Keratinocyte (primary cell): ENCODE measurements around the gene HBA2. TPM values are rescaled to one million over a fixed set of nuclear protein-coding genes. Genes with fewer than 3 reads are reported as not detected.
"Not testable (repeated sequence)": the region's sequence is repeated elsewhere in the genome, so short reads cannot be mapped to it uniquely, and the experiment has no call there.

ENCODE experiments used
- DNase-seq: peaks from one replicate; pipeline ENCODE4 v3.0.0-alpha.2; 2011; ENCODE audit warnings: low read depth, missing footprints, low spot score
- FAIRE-seq: peaks from 2 replicates; lab custom pipeline; 2011; peaks lifted over from hg19 to GRCh38; lab: Jason Lieb, UNC
- H2AFZ ChIP-seq: 2 replicates; pipeline ENCODE4 v1.6.0; 2012; ENCODE audit warnings: low read length, control low read depth, inconsistent platforms; ENCODE audit not compliant: control insufficient read depth
- H3K27ac ChIP-seq: 2 replicates; pipeline ENCODE4 v1.5.1; 2011; ENCODE audit warnings: low read length; ENCODE audit not compliant: control insufficient read depth, insufficient read depth
- H3K27me3 ChIP-seq: 3 replicates; pipeline ENCODE4 v1.6.0; 2011; ENCODE audit warnings: low read length; ENCODE audit not compliant: control insufficient read depth, insufficient read depth; ENCODE audit errors: extremely low read depth
- H3K36me3 ChIP-seq, 2 experiments: 2 replicates in 1 of 2; 3 replicates in 1 of 2; pipeline ENCODE4 v1.5.1; 2011; ENCODE audit warnings: low read length in 2 of 2, mild to moderate bottlenecking in 1 of 2; ENCODE audit not compliant: control insufficient read depth in 2 of 2, insufficient read depth in 2 of 2; ENCODE audit errors: extremely low read depth in 1 of 2
- H3K4me1 ChIP-seq: 3 replicates; pipeline ENCODE4 v1.5.1; 2011; ENCODE audit warnings: low read length; ENCODE audit not compliant: control insufficient read depth, insufficient read depth; ENCODE audit errors: extremely low read depth
- H3K4me2 ChIP-seq: 3 replicates; pipeline ENCODE4 v1.6.0; 2011; ENCODE audit warnings: low read depth, low read length; ENCODE audit not compliant: control insufficient read depth, insufficient read depth; ENCODE audit errors: extremely low read depth
- H3K4me3 ChIP-seq, 3 experiments: fragments of 200-600 bp in 1 of 3; sonication (generic) in 1 of 3; 2 replicates in 2 of 3; 3 replicates in 1 of 3; pipeline ENCODE4 v1.5.1; 2011 to 2016; ENCODE audit warnings: low read length in 3 of 3, mild to moderate bottlenecking in 3 of 3, control low read depth in 2 of 3, inconsistent platforms in 1 of 3, low read depth in 1 of 3, mixed read lengths in 1 of 3, mixed run types in 1 of 3, moderate library complexity in 1 of 3; ENCODE audit not compliant: control insufficient read depth in 2 of 3, insufficient read depth in 2 of 3; ENCODE audit errors: extremely low read depth in 1 of 3
- H3K79me2 ChIP-seq: 2 replicates; pipeline ENCODE4 v1.6.0; 2012; ENCODE audit warnings: low read length; ENCODE audit not compliant: control insufficient read depth, insufficient read depth
- H3K9ac ChIP-seq: 3 replicates; pipeline ENCODE4 v1.6.0; 2011; ENCODE audit warnings: low read length; ENCODE audit not compliant: control insufficient read depth, insufficient read depth; ENCODE audit errors: extremely low read depth
- H3K9me1 ChIP-seq: 3 replicates; pipeline ENCODE4 v1.6.0; 2011; ENCODE audit warnings: low read length; ENCODE audit not compliant: control insufficient read depth, insufficient read depth; ENCODE audit errors: extremely low read depth
- H3K9me3 ChIP-seq: 2 replicates; pipeline ENCODE4 v1.5.1; 2012; ENCODE audit warnings: low read depth, low read length; ENCODE audit not compliant: control insufficient read depth
- H4K20me1 ChIP-seq: 3 replicates; pipeline ENCODE4 v1.6.0; 2011; ENCODE audit warnings: low read length; ENCODE audit not compliant: control insufficient read depth, insufficient read depth; ENCODE audit errors: extremely low read depth
- EZH2 ChIP-seq: IDR thresholded peaks from one replicate; pipeline ENCODE4 v1.6.1; 2012; ENCODE audit warnings: inconsistent platforms, mild to moderate bottlenecking, low read length, moderate library complexity
- dilution Hi-C: fragments of 300-500 bp; cut with MboI; formaldehyde crosslinking; loops from one replicate; pipeline ENCODE4 v1.7.0; 2020; ENCODE audit warnings: low sequenced_read_pairs; ENCODE audit not compliant: extremely low pct_ligation_motif_present
- polyA plus RNA-seq, 5 experiments: library from polyadenylated mRNA; depleted of rRNA in 3 of 5; stranded (reverse) in 3 of 5; stranded (forward) in 1 of 5; unstranded in 1 of 5; fragments of >200 nt; gene quantifications; 1 replicate in 1 of 5; 2 replicates in 3 of 5; 3 replicates in 1 of 5; pipeline versions ENCODE4 v1.2.1 to v1.2.3, GENCODE V29; 2011 to 2012; ENCODE audit warnings: missing spikeins in 2 of 5, low read depth in 1 of 5, low replicate concordance in 1 of 5
- TF ChIP-seq, protein P1 (sequence below), 3 experiments: IDR thresholded peaks in 1 of 3; conservative IDR thresholded peaks in 1 of 3; optimal IDR thresholded peaks in 1 of 3; 2 replicates in 2 of 3; 3 replicates in 1 of 3; pipeline versions ENCODE3 to v1.5.1; 2011; ENCODE audit warnings: low read length in 3 of 3, mild to moderate bottlenecking in 3 of 3, moderate library complexity in 2 of 3, control low read depth in 1 of 3, inconsistent platforms in 1 of 3; ENCODE audit not compliant: insufficient read depth in 2 of 3; ENCODE audit errors: extremely low read depth in 1 of 3

HBA2 gene
- polyA plus RNA-seq, 1 donor (not counting 4 experiments of a cell fraction or from before 2014, with no cell fraction given), result not detected

DNA sequence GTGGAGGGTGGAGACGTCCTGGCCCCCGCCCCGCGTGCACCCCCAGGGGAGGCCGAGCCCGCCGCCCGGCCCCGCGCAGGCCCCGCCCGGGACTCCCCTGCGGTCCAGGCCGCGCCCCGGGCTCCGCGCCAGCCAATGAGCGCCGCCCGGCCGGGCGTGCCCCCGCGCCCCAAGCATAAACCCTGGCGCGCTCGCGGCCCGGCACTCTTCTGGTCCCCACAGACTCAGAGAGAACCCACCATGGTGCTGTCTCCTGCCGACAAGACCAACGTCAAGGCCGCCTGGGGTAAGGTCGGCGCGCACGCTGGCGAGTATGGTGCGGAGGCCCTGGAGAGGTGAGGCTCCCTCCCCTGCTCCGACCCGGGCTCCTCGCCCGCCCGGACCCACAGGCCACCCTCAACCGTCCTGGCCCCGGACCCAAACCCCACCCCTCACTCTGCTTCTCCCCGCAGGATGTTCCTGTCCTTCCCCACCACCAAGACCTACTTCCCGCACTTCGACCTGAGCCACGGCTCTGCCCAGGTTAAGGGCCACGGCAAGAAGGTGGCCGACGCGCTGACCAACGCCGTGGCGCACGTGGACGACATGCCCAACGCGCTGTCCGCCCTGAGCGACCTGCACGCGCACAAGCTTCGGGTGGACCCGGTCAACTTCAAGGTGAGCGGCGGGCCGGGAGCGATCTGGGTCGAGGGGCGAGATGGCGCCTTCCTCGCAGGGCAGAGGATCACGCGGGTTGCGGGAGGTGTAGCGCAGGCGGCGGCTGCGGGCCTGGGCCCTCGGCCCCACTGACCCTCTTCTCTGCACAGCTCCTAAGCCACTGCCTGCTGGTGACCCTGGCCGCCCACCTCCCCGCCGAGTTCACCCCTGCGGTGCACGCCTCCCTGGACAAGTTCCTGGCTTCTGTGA is 4.1 kb downstream of the HBA2 start, which contains the start of gene HBA1:
Gene HBA1, plus strand, starts transcription at position 204 of the 906 bp plus-strand sequence. Its CDS starts 37 bp downstream, at position 241.
- H3K4me3 ChIP-seq, FAIRE-seq, H3K9ac ChIP-seq, dilution Hi-C loops, H3K27ac ChIP-seq, H3K9me3 ChIP-seq, H3K4me1 ChIP-seq, H3K36me3 ChIP-seq, H3K4me2 ChIP-seq, H4K20me1 ChIP-seq, H3K79me2 ChIP-seq, H2AFZ ChIP-seq, DNase-seq, H3K9me1 ChIP-seq: not testable (repeated sequence)
- peaks cover 63% of the 10 kb centered on the region for H3K27me3 ChIP-seq

DNA sequence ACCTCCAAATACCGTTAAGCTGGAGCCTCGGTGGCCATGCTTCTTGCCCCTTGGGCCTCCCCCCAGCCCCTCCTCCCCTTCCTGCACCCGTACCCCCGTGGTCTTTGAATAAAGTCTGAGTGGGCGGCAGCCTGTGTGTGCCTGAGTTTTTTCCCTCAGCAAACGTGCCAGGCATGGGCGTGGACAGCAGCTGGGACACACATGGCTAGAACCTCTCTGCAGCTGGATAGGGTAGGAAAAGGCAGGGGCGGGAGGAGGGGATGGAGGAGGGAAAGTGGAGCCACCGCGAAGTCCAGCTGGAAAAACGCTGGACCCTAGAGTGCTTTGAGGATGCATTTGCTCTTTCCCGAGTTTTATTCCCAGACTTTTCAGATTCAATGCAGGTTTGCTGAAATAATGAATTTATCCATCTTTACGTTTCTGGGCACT is 4.7 kb downstream of the HBA2 start:
- dilution Hi-C loops, result no loop called here
- H4K20me1 ChIP-seq, result no peaks in the 10 kb centered on the region
- FAIRE-seq (no peak), DNase-seq (no peak)
- no peak for TF ChIP-seq EZH2
- TF ChIP-seq, protein P1, sequence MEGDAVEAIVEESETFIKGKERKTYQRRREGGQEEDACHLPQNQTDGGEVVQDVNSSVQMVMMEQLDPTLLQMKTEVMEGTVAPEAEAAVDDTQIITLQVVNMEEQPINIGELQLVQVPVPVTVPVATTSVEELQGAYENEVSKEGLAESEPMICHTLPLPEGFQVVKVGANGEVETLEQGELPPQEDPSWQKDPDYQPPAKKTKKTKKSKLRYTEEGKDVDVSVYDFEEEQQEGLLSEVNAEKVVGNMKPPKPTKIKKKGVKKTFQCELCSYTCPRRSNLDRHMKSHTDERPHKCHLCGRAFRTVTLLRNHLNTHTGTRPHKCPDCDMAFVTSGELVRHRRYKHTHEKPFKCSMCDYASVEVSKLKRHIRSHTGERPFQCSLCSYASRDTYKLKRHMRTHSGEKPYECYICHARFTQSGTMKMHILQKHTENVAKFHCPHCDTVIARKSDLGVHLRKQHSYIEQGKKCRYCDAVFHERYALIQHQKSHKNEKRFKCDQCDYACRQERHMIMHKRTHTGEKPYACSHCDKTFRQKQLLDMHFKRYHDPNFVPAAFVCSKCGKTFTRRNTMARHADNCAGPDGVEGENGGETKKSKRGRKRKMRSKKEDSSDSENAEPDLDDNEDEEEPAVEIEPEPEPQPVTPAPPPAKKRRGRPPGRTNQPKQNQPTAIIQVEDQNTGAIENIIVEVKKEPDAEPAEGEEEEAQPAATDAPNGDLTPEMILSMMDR (optimal IDR thresholded peaks at IDR 0.05 in 1 of 3, IDR thresholded peaks at IDR 0.05 in 1 of 3, conservative IDR thresholded peaks at IDR 0.05 in 1 of 3; ENCODE audit: extremely low read depth in 1 of 3, insufficient read depth in 2 of 3, low read length in 3 of 3), result no peak
- H3K4me2 ChIP-seq, result no peak overlapping the region
- H3K27ac ChIP-seq, result no peak overlapping the region
- no peaks in the 10 kb centered on the region for H3K36me3 ChIP-seq
- H3K79me2 ChIP-seq, result no peaks in the 10 kb centered on the region
- H3K9me3 ChIP-seq, result no peaks in the 10 kb centered on the region
- H3K9ac ChIP-seq, result no peak overlapping the region
- H3K9me1 ChIP-seq, result no peaks in the 10 kb centered on the region
- peaks cover 8% of the 10 kb centered on the region for H3K4me1 ChIP-seq
- H2AFZ ChIP-seq, result no peak overlapping the region
- H3K4me3 ChIP-seq, result no peak overlapping the region
- peaks cover 60% of the 10 kb centered on the region for H3K27me3 ChIP-seq
